SK-N-SH (cell line): ENCODE results near the gene TRIM10. TPM values are rescaled to one million over a fixed set of nuclear protein-coding genes. Genes with fewer than 3 reads are reported as not detected.

Experiments used
- CTCF ChIA-PET: fragments of 300-600, 350-600 bp; formaldehyde crosslinking; extraction: SDS; loops from one replicate; lab custom pipeline; 2021; lab: Yijun Ruan, JAX
- POLR2A ChIA-PET: fragments of 350-600 bp; sonication (Branson Sonifier 250); formaldehyde crosslinking; extraction: SDS; loops from one replicate; lab custom pipeline; 2020; ENCODE audit warnings: antibody characterized with exemption, inconsistent platforms; lab: Yijun Ruan, JAX
- DNase-seq: peaks from one replicate; pipeline ENCODE4 v3.0.0; 2012
- H2AFZ ChIP-seq: fragments of 200-600 bp; sonication (generic); 2 replicates; pipeline ENCODE4 v1.8.1; 2016; ENCODE audit warnings: antibody characterized with exemption, mild to moderate bottlenecking, low read depth
- H3F3A ChIP-seq: fragments of 200-600 bp; sonication (generic); replicated peaks from 2 replicates; pipeline ENCODE3; 2016; ENCODE audit warnings: antibody characterized with exemption, mild to moderate bottlenecking; ENCODE audit not compliant: insufficient read depth
- H3K27ac ChIP-seq, 2 experiments: fragments of 200-500 bp in 1 of 2; fragments of 200-600 bp in 1 of 2; sonication (Bioruptor generic) in 1 of 2; sonication (generic), shearing (Covaris generic) in 1 of 2; 2 replicates each; pipeline versions ENCODE4 v1.5.1 to v1.6.1; 2014 to 2016; ENCODE audit warnings: low read depth in 2 of 2, inconsistent platforms in 1 of 2, low read length in 1 of 2, mild to moderate bottlenecking in 1 of 2, mixed read lengths in 1 of 2
- H3K27me3 ChIP-seq: fragments of 200-600 bp; sonication (generic), shearing (Covaris generic); 2 replicates; pipeline ENCODE4 v1.6.1; 2016; ENCODE audit warnings: mixed run types; ENCODE audit not compliant: insufficient read depth
- H3K36me3 ChIP-seq, 2 experiments: fragments of 200-500 bp in 1 of 2; fragments of 200-600 bp in 1 of 2; sonication (Bioruptor generic) in 1 of 2; sonication (generic) in 1 of 2; replicated peaks in 1 of 2; 2 replicates each; pipeline versions ENCODE3 to v1.5.1; 2014 to 2016; ENCODE audit warnings: low read length in 1 of 2, mild to moderate bottlenecking in 1 of 2; ENCODE audit not compliant: insufficient read depth in 2 of 2, control insufficient read depth in 1 of 2
- H3K4me1 ChIP-seq, 2 experiments: fragments of 200-500 bp in 1 of 2; fragments of 200-600 bp in 1 of 2; sonication (Bioruptor generic) in 1 of 2; sonication (generic), shearing (Covaris generic) in 1 of 2; 2 replicates each; pipeline versions ENCODE4 v1.5.1 to v1.6.1; 2014 to 2016; ENCODE audit warnings: low read depth in 1 of 2, low read length in 1 of 2, mixed run types in 1 of 2; ENCODE audit not compliant: insufficient read depth in 2 of 2, control insufficient read depth in 1 of 2
- H3K4me2 ChIP-seq: fragments of 200-600 bp; sonication (generic), shearing (Covaris generic); 2 replicates; pipeline ENCODE4 v1.6.1; 2017; ENCODE audit warnings: mixed run types
- H3K4me3 ChIP-seq, 2 experiments: fragments of 200-500 bp in 1 of 2; fragments of 200-600 bp in 1 of 2; sonication (Bioruptor generic) in 1 of 2; sonication (generic), shearing (Covaris generic) in 1 of 2; 2 replicates each; pipeline versions ENCODE4 v1.5.1 to v1.8.1; 2014 to 2016; ENCODE audit warnings: low read depth in 2 of 2, inconsistent platforms in 1 of 2, low read length in 1 of 2, mild to moderate bottlenecking in 1 of 2, mixed read lengths in 1 of 2, moderate library complexity in 1 of 2
- H3K79me2 ChIP-seq: fragments of 200-600 bp; sonication (generic); 2 replicates; pipeline ENCODE4 v1.8.1; 2017; ENCODE audit warnings: mild to moderate bottlenecking; ENCODE audit not compliant: insufficient read depth
- H3K9ac ChIP-seq: fragments of 200-600 bp; sonication (generic); 2 replicates; pipeline ENCODE4 v1.6.1; 2017; ENCODE audit warnings: mixed run types
- H3K9me2 ChIP-seq: fragments of 200-600 bp; sonication (generic); 2 replicates; pipeline ENCODE4 v1.6.1; 2017; ENCODE audit warnings: mixed run types
- H3K9me3 ChIP-seq: fragments of 200-600 bp; sonication (generic); 2 replicates; pipeline ENCODE4 v1.6.1; 2017; ENCODE audit warnings: mixed run types, mild to moderate bottlenecking, moderate library complexity
- H4K20me1 ChIP-seq: fragments of 200-600 bp; sonication (generic); 2 replicates; pipeline ENCODE4 v1.6.1; 2017; ENCODE audit warnings: mild to moderate bottlenecking, mixed run types; ENCODE audit not compliant: insufficient read depth
- ELF1 ChIP-seq: IDR thresholded peaks from 2 replicates; pipeline ENCODE4 v1.4.0; 2012
- EZH2phosphoT487 ChIP-seq: fragments of 200-600 bp; sonication (generic); IDR thresholded peaks from 2 replicates; pipeline ENCODE4 v1.6.1; 2017; ENCODE audit warnings: low read depth, mixed run types, mild to moderate bottlenecking, antibody characterized with exemption, moderate library complexity, borderline replicate concordance
- FOSL2 ChIP-seq: IDR thresholded peaks from 2 replicates; pipeline ENCODE4 v1.4.0; 2012; ENCODE audit warnings: low read depth, mild to moderate bottlenecking, moderate library complexity, borderline replicate concordance
- GABPA ChIP-seq: IDR thresholded peaks from 2 replicates; pipeline ENCODE4 v1.4.0; 2012; ENCODE audit warnings: low read depth, mild to moderate bottlenecking
- IRF3 ChIP-seq: fragments of 150-350 bp; IDR thresholded peaks from 2 replicates; pipeline ENCODE4 v1.6.1; 2016; ENCODE audit warnings: mild to moderate bottlenecking, low read depth, low read length
- MAX ChIP-seq: IDR thresholded peaks from 2 replicates; pipeline ENCODE4 v1.4.0; 2012; ENCODE audit warnings: low read depth
- NFIC ChIP-seq: IDR thresholded peaks from 2 replicates; pipeline ENCODE4 v1.4.0; 2012; ENCODE audit warnings: borderline replicate concordance
- POLR2AphosphoS5 ChIP-seq: IDR thresholded peaks from 2 replicates; pipeline ENCODE4 v1.6.1; 2012; ENCODE audit warnings: low read depth, low read length
- SMC3 ChIP-seq: IDR thresholded peaks from 2 replicates; pipeline ENCODE4 v1.6.1; 2012; ENCODE audit warnings: low read depth, low read length, improper control_type of control experiment
- WGBS: methylation state at CpG from one replicate; pipeline ENCODE4 v1.1.6; 2017; ENCODE audit warnings: low lambda C conversion rate; 5-methylcytosine and 5-hydroxymethylcytosine counted together
- polyA plus RNA-seq, 3 experiments: library from polyadenylated mRNA; depleted of rRNA; stranded (reverse); fragments of >200 nt; gene quantifications; 2 replicates each; pipeline ENCODE4 v1.2.3, GENCODE V29; 2012

TRIM10 gene
- polyA plus RNA-seq, 1 of the 3 experiments (the other 2 are of a cell fraction) = not detected

GRCh38 chr6:30163918-30164654, 3.1 kb upstream of the TRIM10 start:
- POLR2A ChIA-PET = no interaction called here
- CTCF ChIA-PET = interaction anchor here (0.6 to 1.4 kb wide), 3 partner anchors 61 to 698 kb away, joined by 3 to 6 read pairs (median 4); no protein-coding TSS in a partner anchor
- no peak overlapping the region for H2AFZ ChIP-seq
- no peaks in the 10 kb centered on the region for H3F3A ChIP-seq
- no peak overlapping the region for H3K9ac ChIP-seq
- H3K4me2 ChIP-seq = no peak overlapping the region
- H3K27ac ChIP-seq = no peak overlapping the region
- WGBS = 18% methylated on average over 8 of the region's 16 CpGs
- TF ChIP-seq NFIC = no peak
- no peak for TF ChIP-seq EZH2phosphoT487
- TF ChIP-seq SMC3 = no peak
- no peak overlapping the region for H3K4me3 ChIP-seq
- peaks cover 66% of the 10 kb centered on the region; the same call in 1 of the 2 replicates for H3K27me3 ChIP-seq
- H3K9me3 ChIP-seq = no peaks in the 10 kb centered on the region
- no peaks in the 10 kb centered on the region for H3K36me3 ChIP-seq
- no peak for DNase-seq
- H3K9me2 ChIP-seq = no peaks in the 10 kb centered on the region
- H3K4me1 ChIP-seq = no peaks in the 10 kb centered on the region; a peak in 1 of 4 replicates
- no peaks in the 10 kb centered on the region for H4K20me1 ChIP-seq
- no peaks in the 10 kb centered on the region for H3K79me2 ChIP-seq

DNA sequence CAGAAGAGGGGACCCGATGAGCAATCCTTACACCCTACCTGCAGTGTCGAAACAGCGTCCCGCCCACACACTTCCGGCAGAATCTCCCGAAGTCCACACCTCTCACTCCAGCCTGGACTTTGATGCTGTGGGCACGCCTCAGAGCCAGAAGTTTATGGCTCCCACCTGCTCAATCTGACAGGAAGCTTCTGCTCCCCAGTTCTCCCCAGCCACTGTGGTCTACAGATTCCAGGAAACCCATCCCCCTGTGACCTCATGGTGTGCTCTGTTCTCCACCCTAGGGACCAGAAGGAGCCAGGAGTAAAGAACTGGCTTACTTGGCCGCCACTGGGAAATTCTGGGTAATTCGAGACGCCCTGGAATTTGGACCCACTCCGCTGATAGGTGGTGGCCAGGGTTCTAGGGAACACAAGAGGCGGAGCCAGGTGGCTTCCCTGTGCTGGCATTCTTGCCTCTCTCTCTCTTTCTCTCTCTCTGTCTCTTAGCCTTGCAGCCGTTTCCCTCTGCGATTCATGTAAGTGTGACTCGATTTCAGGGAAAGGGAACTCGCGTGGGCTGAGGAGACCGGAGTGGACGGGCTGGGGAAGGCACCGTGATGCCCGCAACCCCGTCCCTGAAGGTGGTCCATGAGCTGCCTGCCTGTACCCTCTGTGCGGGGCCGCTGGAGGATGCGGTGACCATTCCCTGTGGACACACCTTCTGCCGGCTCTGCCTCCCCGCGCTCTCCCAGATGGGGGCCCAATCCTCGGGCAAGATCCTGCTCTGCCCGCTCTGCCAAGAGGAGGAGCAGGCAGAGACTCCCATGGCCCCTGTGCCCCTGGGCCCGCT, 2.3 kb upstream of the TRIM10 start, which contains the start of gene TRIM15:
TSS of gene TRIM15 (plus strand) at position 457 of the 828 bp plus-strand sequence. CDS start at position 596, 139 bp downstream.
- Histone ChIP-seq H3K9me3 (no peaks in the 10 kb centered on the region), H4K20me1 (no peaks in the 10 kb centered on the region), H3K4me3 (no peak within 1 kb of the TSS), H3K36me3 (no peaks in the 10 kb centered on the region), H3K79me2 (no peaks in the 10 kb centered on the region), H3K4me2 (no peak within 1 kb of the TSS), H3K27me3 (peaks cover 65% of the 10 kb centered on the region; the same call in 1 of the 2 replicates), H3K9ac (no peak within 1 kb of the TSS), H3K9me2 (no peaks in the 10 kb centered on the region), H2AFZ (no peak within 1 kb of the TSS), H3F3A (no peaks in the 10 kb centered on the region), H3K4me1 (no peaks in the 10 kb centered on the region; a peak in 1 of 4 replicates), H3K27ac (no peak within 1 kb of the TSS)
- no peak for DNase-seq
- 19% methylated on average over 14 of the region's 31 CpGs for WGBS
- POLR2A ChIA-PET = no interaction called here
- CTCF ChIA-PET = interaction anchor here (0.6 to 1.4 kb wide), 3 partner anchors 60 to 697 kb away, joined by 3 to 6 read pairs (median 4); no protein-coding TSS in a partner anchor
- TF ChIP-seq ELF1 = no peak
- no peak for TF ChIP-seq IRF3
- TF ChIP-seq FOSL2 = no peak
- TF ChIP-seq POLR2AphosphoS5 = no peak
- no peak for TF ChIP-seq GABPA
- no peak for TF ChIP-seq MAX
